ENCODE results near the gene PRM1.

Gene PRM1

GRCh38 chr16:11280616-11281522 is at the start of gene PRM1:
Gene PRM1, minus strand, starts transcription at chr16:11281330. Its CDS starts 92 bp downstream, at chr16:11281238.
- no peak for DNase-seq

- no peak for DNase-seq
Observed at GRCh38 chr16:11330526-11331237, 49.6 kb upstream of the PRM1 start.

- no peak for DNase-seq
Observed at GRCh38 chr16:11329891-11330290, 48.8 kb upstream of the PRM1 start.

- no peak for DNase-seq
Observed at GRCh38 chr16:11329071-11329491, 48.0 kb upstream of the PRM1 start.

GRCh38 chr16:11328172-11329070 is 47.3 kb upstream of the PRM1 start:
- no peak for DNase-seq

- no peak for DNase-seq
Observed at GRCh38 chr16:11327277-11328171, 46.4 kb upstream of the PRM1 start.

GRCh38 chr16:11326737-11327276 is 45.7 kb upstream of the PRM1 start:
- DNase-seq = no peak

- no peak for DNase-seq
Observed at GRCh38 chr16:11326084-11326736, 45.1 kb upstream of the PRM1 start.

GRCh38 chr16:11325404-11326083 is 44.4 kb upstream of the PRM1 start:
- no peak for DNase-seq

GRCh38 chr16:11323551-11324336 is 42.6 kb upstream of the PRM1 start:
- DNase-seq = no peak

GRCh38 chr16:11322823-11323222 is 41.7 kb upstream of the PRM1 start:
- DNase-seq = no peak

- DNase-seq = no peak
Observed at GRCh38 chr16:11321662-11322061, 40.5 kb upstream of the PRM1 start.

GRCh38 chr16:11320170-11320569 is 39.0 kb upstream of the PRM1 start:
- DNase-seq = no peak

- peak; percentile 58 for DNase-seq
Observed at GRCh38 chr16:11319529-11320146, 38.5 kb upstream of the PRM1 start.

- no peak for DNase-seq
Observed at GRCh38 chr16:11318817-11319216, 37.7 kb upstream of the PRM1 start.

GRCh38 chr16:11316331-11317015 is 35.3 kb upstream of the PRM1 start:
- DNase-seq = no peak

- no peak for DNase-seq
Observed at GRCh38 chr16:11315510-11315909, 34.4 kb upstream of the PRM1 start.

GRCh38 chr16:11314309-11314894 is 33.3 kb upstream of the PRM1 start:
- DNase-seq = no peak

Data from hematopoietic multipotent progenitor cell treated with erythropoietin and hydrocortisone succinate and interleukin-3 and kit ligand, for 8 days (in vitro differentiated cells).